Measurements from ENCODE around the gene NPLOC4.
"Not testable (repeated sequence)": the region's sequence is repeated elsewhere in the genome, so short reads cannot be mapped to it uniquely, and the experiment has no call there.

The NPLOC4 gene

GRCh38 chr17:81635973-81636504, 873 bp downstream of the NPLOC4 start:
- in situ Hi-C loops (cut with HindIII; ENCODE audit: low sequenced_read_pairs) = no loop called here

- in situ Hi-C loops (cut with HindIII; ENCODE audit: low sequenced_read_pairs) = no loop called here
These were observed 1.5 kb downstream of the NPLOC4 start for GRCh38 chr17:81635431-81635830.

GRCh38 chr17:81631482-81631881, 5.4 kb downstream of the NPLOC4 start:
- in situ Hi-C loops (cut with HindIII; ENCODE audit: low sequenced_read_pairs) = no loop called here

GRCh38 chr17:81630274-81630673, 6.6 kb downstream of the NPLOC4 start:
- in situ Hi-C loops (cut with HindIII; ENCODE audit: low sequenced_read_pairs) = no loop called here

GRCh38 chr17:81621494-81622130, 15.3 kb downstream of the NPLOC4 start:
- in situ Hi-C loops (cut with HindIII; ENCODE audit: low sequenced_read_pairs) = no loop called here

GRCh38 chr17:81618307-81618706, 18.6 kb downstream of the NPLOC4 start:
- in situ Hi-C loops (cut with HindIII; ENCODE audit: low sequenced_read_pairs) = not testable (repeated sequence)

- in situ Hi-C loops (cut with HindIII; ENCODE audit: low sequenced_read_pairs) = no loop called here
These were observed 20.0 kb downstream of the NPLOC4 start for GRCh38 chr17:81616877-81617276.

GRCh38 chr17:81615401-81615930, 21.4 kb downstream of the NPLOC4 start:
- in situ Hi-C loops (cut with HindIII; ENCODE audit: low sequenced_read_pairs) = no loop called here

- in situ Hi-C loops (cut with HindIII; ENCODE audit: low sequenced_read_pairs) = no loop called here
These were observed 24.5 kb downstream of the NPLOC4 start for GRCh38 chr17:81612172-81612970.

GRCh38 chr17:81609541-81610311, 27.2 kb downstream of the NPLOC4 start:
- in situ Hi-C loops (cut with HindIII; ENCODE audit: low sequenced_read_pairs) = no loop called here

- in situ Hi-C loops (cut with HindIII; ENCODE audit: low sequenced_read_pairs) = no loop called here
These were observed 28.3 kb downstream of the NPLOC4 start for GRCh38 chr17:81608605-81609004.

- in situ Hi-C loops (cut with HindIII; ENCODE audit: low sequenced_read_pairs) = no loop called here
These were observed 28.8 kb downstream of the NPLOC4 start for GRCh38 chr17:81608082-81608481.

- in situ Hi-C loops (cut with HindIII; ENCODE audit: low sequenced_read_pairs) = no loop called here
These were observed 29.5 kb downstream of the NPLOC4 start for GRCh38 chr17:81607431-81607830.

- in situ Hi-C loops (cut with HindIII; ENCODE audit: low sequenced_read_pairs) = no loop called here
These were observed 32.9 kb downstream of the NPLOC4 start for GRCh38 chr17:81603846-81604610.

- in situ Hi-C loops (cut with HindIII; ENCODE audit: low sequenced_read_pairs) = no loop called here
These were observed 35.3 kb downstream of the NPLOC4 start for GRCh38 chr17:81601525-81602120.

- in situ Hi-C loops (cut with HindIII; ENCODE audit: low sequenced_read_pairs) = no loop called here
These were observed 37.0 kb downstream of the NPLOC4 start for GRCh38 chr17:81599719-81600486.

GRCh38 chr17:81593105-81593871, 43.6 kb downstream of the NPLOC4 start:
- in situ Hi-C loops (cut with HindIII; ENCODE audit: low sequenced_read_pairs) = no loop called here

- in situ Hi-C loops (cut with HindIII; ENCODE audit: low sequenced_read_pairs) = no loop called here
These were observed 44.9 kb downstream of the NPLOC4 start for GRCh38 chr17:81591971-81592370.

GRCh38 chr17:81590121-81590520, 46.8 kb downstream of the NPLOC4 start:
- in situ Hi-C loops (cut with HindIII; ENCODE audit: low sequenced_read_pairs) = no loop called here
